ENCODE measurements around the gene PPCS. TPM values are rescaled to one million over a fixed set of nuclear protein-coding genes. Genes with fewer than 3 reads are reported as not detected.
"Not testable (repeated sequence)": the region's sequence is repeated elsewhere in the genome, so short reads cannot be mapped to it uniquely, and the experiment has no call there.

Gene PPCS
- polyA plus RNA-seq, 1 donor from 2014 or later, result 141 TPM

- peaks cover 5% of the 10 kb centered on the region for H3K36me3 Mint-ChIP-seq
- no peaks in the 10 kb centered on the region for H3K9me3 Mint-ChIP-seq
- no peak overlapping the region for H3K27ac Mint-ChIP-seq
- no peak overlapping the region for H3K4me3 Mint-ChIP-seq
- no peaks in the 10 kb centered on the region for H3K27me3 Mint-ChIP-seq
- no peaks in the 10 kb centered on the region for H3K4me1 Mint-ChIP-seq
These were observed 13.4 kb downstream of the PPCS start for GRCh38 chr1:42469727-42470126.

- peaks cover 4% of the 10 kb centered on the region for H3K36me3 Mint-ChIP-seq
- no peaks in the 10 kb centered on the region for H3K4me1 Mint-ChIP-seq
- H3K27ac Mint-ChIP-seq, result no peak overlapping the region
- H3K4me3 Mint-ChIP-seq, result peak overlapping the region in 1 of 4 donors; percentile 22
- no peaks in the 10 kb centered on the region for H3K27me3 Mint-ChIP-seq
- no peaks in the 10 kb centered on the region for H3K9me3 Mint-ChIP-seq
These were observed 20.3 kb downstream of the PPCS start for GRCh38 chr1:42476605-42477004.

GRCh38 chr1:42477354-42477753 lies 21.0 kb downstream of the PPCS start:
- not testable (repeated sequence) for H3K9me3 Mint-ChIP-seq, H3K4me3 Mint-ChIP-seq, H3K36me3 Mint-ChIP-seq, H3K4me1 Mint-ChIP-seq, H3K27me3 Mint-ChIP-seq
- peak overlapping the region in 1 of 3 donors; percentile 82 for H3K27ac Mint-ChIP-seq

- Mint-ChIP-seq H3K27ac (peak overlapping the region in 1 of 3 donors; percentile 82), H3K27me3 (no peaks in the 10 kb centered on the region), H3K9me3 (no peaks in the 10 kb centered on the region), H3K36me3 (peaks cover 4% of the 10 kb centered on the region), H3K4me1 (peaks cover 0 to 3% (median 0%) of the 10 kb centered on the region in 3 donors), H3K4me3 (no peak overlapping the region)
These were observed 21.4 kb downstream of the PPCS start for GRCh38 chr1:42477775-42478174.

GRCh38 chr1:42479621-42480020 lies 23.3 kb downstream of the PPCS start:
- Mint-ChIP-seq H3K27ac (no peak overlapping the region), H3K9me3 (no peaks in the 10 kb centered on the region), H3K4me1 (peaks cover 0 to 3% (median 0%) of the 10 kb centered on the region in 3 donors), H3K36me3 (peaks cover 9% of the 10 kb centered on the region), H3K4me3 (no peak overlapping the region), H3K27me3 (no peaks in the 10 kb centered on the region)

GRCh38 chr1:42480921-42481320 lies 24.6 kb downstream of the PPCS start:
- H3K4me3 Mint-ChIP-seq, result no peak overlapping the region
- peaks cover 0 to 3% (median 0%) of the 10 kb centered on the region in 3 donors for H3K4me1 Mint-ChIP-seq
- no peaks in the 10 kb centered on the region for H3K27me3 Mint-ChIP-seq
- H3K27ac Mint-ChIP-seq, result no peak overlapping the region
- H3K9me3 Mint-ChIP-seq, result peaks cover 0 to 2% (median 0%) of the 10 kb centered on the region in 3 donors
- H3K36me3 Mint-ChIP-seq, result peaks cover 12% of the 10 kb centered on the region

- H3K9me3 Mint-ChIP-seq, result peaks cover 0 to 2% (median 0%) of the 10 kb centered on the region in 3 donors
- peaks cover 12% of the 10 kb centered on the region for H3K36me3 Mint-ChIP-seq
- H3K27me3 Mint-ChIP-seq, result no peaks in the 10 kb centered on the region
- no peak overlapping the region for H3K27ac Mint-ChIP-seq
- H3K4me3 Mint-ChIP-seq, result no peak overlapping the region
- peaks cover 0 to 3% (median 0%) of the 10 kb centered on the region in 3 donors for H3K4me1 Mint-ChIP-seq
These were observed 26.4 kb downstream of the PPCS start for GRCh38 chr1:42482635-42483153.

GRCh38 chr1:42484382-42484781 lies 28.0 kb downstream of the PPCS start:
- peaks cover 0 to 3% (median 0%) of the 10 kb centered on the region in 3 donors for H3K4me1 Mint-ChIP-seq
- no peak overlapping the region for H3K4me3 Mint-ChIP-seq
- H3K36me3 Mint-ChIP-seq, result peaks cover 12% of the 10 kb centered on the region
- no peak overlapping the region for H3K27ac Mint-ChIP-seq
- H3K27me3 Mint-ChIP-seq, result no peaks in the 10 kb centered on the region
- peaks cover 0 to 4% (median 0%) of the 10 kb centered on the region in 3 donors for H3K9me3 Mint-ChIP-seq

GRCh38 chr1:42490237-42490636 lies 33.9 kb downstream of the PPCS start:
- no peak overlapping the region for H3K4me3 Mint-ChIP-seq
- no peaks in the 10 kb centered on the region for H3K27me3 Mint-ChIP-seq
- peaks cover 0 to 7% (median 3%) of the 10 kb centered on the region in 3 donors for H3K9me3 Mint-ChIP-seq
- H3K4me1 Mint-ChIP-seq, result no peaks in the 10 kb centered on the region
- peaks cover 6% of the 10 kb centered on the region for H3K36me3 Mint-ChIP-seq
- H3K27ac Mint-ChIP-seq, result no peak overlapping the region

GRCh38 chr1:42502031-42502430 lies 45.7 kb downstream of the PPCS start:
- not testable (repeated sequence) for H3K27me3 Mint-ChIP-seq, H3K4me1 Mint-ChIP-seq, H3K27ac Mint-ChIP-seq, H3K4me3 Mint-ChIP-seq
- Mint-ChIP-seq H3K9me3 (peaks cover 3 to 24% (median 14%) of the 10 kb centered on the region in 3 donors), H3K36me3 (peaks cover 33% of the 10 kb centered on the region)

- Mint-ChIP-seq H3K9me3 (peaks cover 3 to 29% (median 16%) of the 10 kb centered on the region in 3 donors), H3K36me3 (peaks cover 29% of the 10 kb centered on the region), H3K4me3 (no peak overlapping the region)
These were observed 48.3 kb downstream of the PPCS start for GRCh38 chr1:42504535-42505128.

GRCh38 chr1:42506576-42506975 lies 50.2 kb downstream of the PPCS start:
- Mint-ChIP-seq H3K4me3 (no peak overlapping the region), H3K4me1 (no peaks in the 10 kb centered on the region), H3K27me3 (no peaks in the 10 kb centered on the region), H3K9me3 (peaks cover 3 to 33% (median 21%) of the 10 kb centered on the region in 3 donors), H3K27ac (no peak overlapping the region), H3K36me3 (peaks cover 19% of the 10 kb centered on the region)

More at GRCh38 chr1:42504535-42505128, 48.3 kb downstream of the PPCS start:
- Mint-ChIP-seq H3K27ac (no peak overlapping the region), H3K4me1 (no peaks in the 10 kb centered on the region), H3K27me3 (no peaks in the 10 kb centered on the region)

Other genes with a start within 250 kb of the PPCS start
- gene FOXJ3, start 121.3 kb upstream of the PPCS start, polyA plus RNA-seq, result 22.1 TPM
- not detected for gene RIMKLA, start 75.8 kb upstream of the PPCS start, polyA plus RNA-seq
- 0.39 TPM for gene ZMYND12, start 521 bp upstream of the PPCS start, polyA plus RNA-seq
- 1.5 TPM for gene CCDC30, start 6.7 kb downstream of the PPCS start, polyA plus RNA-seq
- 64.6 TPM for gene PPIH, start 201.9 kb downstream of the PPCS start, polyA plus RNA-seq
- gene YBX1, start 225.9 kb downstream of the PPCS start, polyA plus RNA-seq, result 116 TPM